Esophagus muscularis mucosa (tissue), 4 donors: Measurements from ENCODE around the gene SH3BP1.
"Not testable (repeated sequence)": the region's sequence is repeated elsewhere in the genome, so short reads cannot be mapped to it uniquely, and the experiment has no call there.

Source experiments
- CTCF ChIP-seq, 3 experiments: fragments of 200-600 bp in 2 of 3; fragments of 450-650 bp in 1 of 3; sonication (generic) in 2 of 3; IDR thresholded peaks; one replicate each; pipeline ENCODE4 v1.5.1; 2017 to 2019; ENCODE audit warnings: antibody characterized with exemption in 3 of 3, mild to moderate bottlenecking in 2 of 3, moderate library complexity in 1 of 3
- EP300 ChIP-seq: sonication (generic); formaldehyde crosslinking; IDR thresholded peaks from one replicate; pipeline ENCODE4 v1.6.1; 2017; ENCODE audit warnings: antibody characterized with exemption
- POLR2A ChIP-seq: fragments of 450-650 bp; IDR thresholded peaks from one replicate; pipeline ENCODE4 v1.6.1; 2017; ENCODE audit warnings: antibody characterized with exemption, moderate library complexity, mild to moderate bottlenecking, low read depth
- POLR2AphosphoS5 ChIP-seq, 2 donors: sonication (generic); formaldehyde crosslinking; IDR thresholded peaks; one replicate each; pipeline ENCODE4 v1.6.1; 2017; ENCODE audit warnings: antibody characterized with exemption in 2 of 2

DNA sequence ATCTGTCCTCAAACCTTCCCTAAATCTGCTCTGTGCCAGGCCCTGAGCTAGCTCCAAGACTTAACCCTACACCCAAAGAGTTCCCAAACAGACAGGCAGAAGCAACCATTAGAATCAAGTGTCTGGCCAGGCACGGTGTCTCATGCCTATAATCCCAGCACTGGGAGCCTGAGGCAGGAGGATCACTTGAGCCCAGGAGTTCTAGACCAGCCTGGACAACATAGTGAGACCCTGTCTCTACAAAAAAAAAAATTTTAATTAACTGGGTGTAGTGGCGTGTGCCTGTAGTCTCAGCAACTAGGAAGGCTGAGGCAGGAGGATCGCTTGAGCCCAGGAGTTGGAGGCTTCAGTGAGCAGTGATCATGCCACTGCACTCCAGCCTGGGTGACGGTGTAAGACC, 17.1 kb downstream of the SH3BP1 start:
- not testable (repeated sequence) for TF ChIP-seq CTCF (IDR thresholded peaks at IDR 0.05); POLR2AphosphoS5 (IDR thresholded peaks at IDR 0.05); EP300; POLR2A
